ENCODE results near the gene XPNPEP1. TPM values are rescaled to one million over a fixed set of nuclear protein-coding genes. Genes with fewer than 3 reads are reported as not detected.
A peak's percentile ranks its signal among the peaks of the same experiment; 100 is the strongest.

XPNPEP1 gene
- total and polyA plus RNA-seq, 8 donors: 34.1 to 112 (median 72.8) TPM

DNA sequence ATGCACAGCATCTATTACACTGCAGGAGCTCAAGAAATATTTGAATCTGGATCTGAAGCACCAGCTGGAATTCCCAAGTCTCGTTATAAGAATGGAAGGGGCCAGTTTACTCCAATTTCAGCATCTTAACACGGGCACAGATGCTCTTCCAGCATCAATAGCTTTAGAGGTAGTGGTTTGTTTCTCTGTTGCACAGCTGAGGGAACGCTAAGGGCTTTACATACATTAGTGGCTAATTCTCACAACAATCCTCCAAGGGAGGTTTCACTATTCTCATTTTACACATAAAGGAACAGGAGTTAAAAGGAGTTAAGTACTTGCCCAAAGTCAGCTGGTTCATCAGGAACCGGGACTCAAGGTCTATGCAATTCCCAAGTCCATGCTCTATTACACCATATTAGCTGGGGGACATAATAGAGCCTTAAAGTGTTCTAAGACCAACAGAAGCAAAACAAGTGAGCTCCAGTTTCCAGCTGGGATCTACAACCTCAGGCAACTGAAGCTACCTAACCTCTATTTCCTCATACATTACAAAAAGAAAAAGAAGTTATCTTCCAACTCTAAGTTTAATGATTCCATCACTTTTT, 9.9 kb downstream of the XPNPEP1 start:
- H3K4me1 ChIP-seq: peaks cover 23 to 30% (median 28%) of the 10 kb centered on the region in 3 donors
- intact Hi-C loops (cut with DNase I): no loop called here
- H3K4me3 ChIP-seq: peak overlapping the region in 3 of 4 donors; percentile 2 to 36 (median 36)
- H3K9me3 ChIP-seq: no peaks in the 10 kb centered on the region
- 36 to 45% methylated on average over 4 of the region's 4 CpGs for whole genome bisulfite sequencing, 2 donors
- H3K27ac ChIP-seq: peak overlapping the region in 3 of 4 donors; percentile 49 to 86 (median 81)
- no peak for DNase-seq
- FAIRE-seq: no peak
- H3K27me3 ChIP-seq: no peaks in the 10 kb centered on the region
- TF ChIP-seq, protein P1, sequence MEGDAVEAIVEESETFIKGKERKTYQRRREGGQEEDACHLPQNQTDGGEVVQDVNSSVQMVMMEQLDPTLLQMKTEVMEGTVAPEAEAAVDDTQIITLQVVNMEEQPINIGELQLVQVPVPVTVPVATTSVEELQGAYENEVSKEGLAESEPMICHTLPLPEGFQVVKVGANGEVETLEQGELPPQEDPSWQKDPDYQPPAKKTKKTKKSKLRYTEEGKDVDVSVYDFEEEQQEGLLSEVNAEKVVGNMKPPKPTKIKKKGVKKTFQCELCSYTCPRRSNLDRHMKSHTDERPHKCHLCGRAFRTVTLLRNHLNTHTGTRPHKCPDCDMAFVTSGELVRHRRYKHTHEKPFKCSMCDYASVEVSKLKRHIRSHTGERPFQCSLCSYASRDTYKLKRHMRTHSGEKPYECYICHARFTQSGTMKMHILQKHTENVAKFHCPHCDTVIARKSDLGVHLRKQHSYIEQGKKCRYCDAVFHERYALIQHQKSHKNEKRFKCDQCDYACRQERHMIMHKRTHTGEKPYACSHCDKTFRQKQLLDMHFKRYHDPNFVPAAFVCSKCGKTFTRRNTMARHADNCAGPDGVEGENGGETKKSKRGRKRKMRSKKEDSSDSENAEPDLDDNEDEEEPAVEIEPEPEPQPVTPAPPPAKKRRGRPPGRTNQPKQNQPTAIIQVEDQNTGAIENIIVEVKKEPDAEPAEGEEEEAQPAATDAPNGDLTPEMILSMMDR (IDR thresholded peaks at IDR 0.05): no peak
- ATAC-seq: peak in 2 of 4 donors; percentile 9
- H3K36me3 ChIP-seq: no peaks in the 10 kb centered on the region

DNA sequence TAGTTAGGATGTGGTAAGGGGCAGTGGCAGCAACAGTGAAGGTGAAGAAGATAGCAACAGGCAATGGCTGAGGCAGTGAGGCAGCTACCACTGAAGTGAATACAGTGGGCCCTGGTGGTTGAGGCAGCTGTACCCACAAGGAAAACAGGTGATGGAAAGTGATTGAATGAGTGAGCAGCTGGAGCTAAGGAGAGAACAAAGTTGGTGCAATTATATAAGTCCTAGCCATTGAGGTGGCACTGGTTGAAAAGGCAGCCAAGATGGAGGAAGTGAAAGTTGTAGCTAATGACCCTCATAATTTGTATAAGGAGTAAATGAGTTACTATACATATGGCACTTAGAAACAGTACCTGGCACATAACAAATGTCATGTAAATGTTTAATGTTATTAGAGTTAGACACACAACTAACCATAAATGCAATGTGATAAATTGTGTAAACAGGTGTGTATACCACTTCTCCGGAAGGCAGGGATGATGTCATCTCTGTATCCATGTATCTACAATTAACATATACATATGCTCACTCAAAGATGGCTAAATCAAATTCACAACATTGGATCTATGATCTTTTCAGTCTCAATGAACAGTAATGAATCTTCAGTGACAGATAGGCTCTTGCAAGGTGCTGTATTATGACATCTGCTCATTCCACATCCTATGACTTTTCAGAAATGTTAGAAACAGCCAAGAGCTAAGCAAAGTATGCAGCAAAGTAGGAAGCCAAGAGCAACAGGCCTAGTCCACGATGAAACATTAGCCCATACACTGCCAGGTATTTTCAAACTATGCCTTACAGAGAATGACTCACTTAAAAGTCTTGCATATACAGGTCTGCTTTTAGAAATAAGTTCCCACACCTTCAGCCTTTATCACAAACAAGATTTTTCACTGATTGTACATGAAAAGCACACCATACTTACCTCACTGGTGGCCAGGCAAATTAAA, 10.7 kb downstream of the XPNPEP1 start:
- Histone ChIP-seq H3K4me1 (peaks cover 21 to 35% (median 28%) of the 10 kb centered on the region in 3 donors), H3K27me3 (no peaks in the 10 kb centered on the region), H3K4me3 (peak overlapping the region in 3 of 4 donors; percentile 2 to 36 (median 36)), H3K9me3 (no peaks in the 10 kb centered on the region), H3K27ac (peak overlapping the region in 3 of 4 donors; percentile 49 to 86 (median 81)), H3K36me3 (peaks cover 0 to 6% (median 0%) of the 10 kb centered on the region in 3 donors)
- FAIRE-seq: peak; percentile 78
- DNase-seq: no peak
- intact Hi-C loops (cut with DNase I): no loop called here
- TF ChIP-seq, protein P1 (IDR thresholded peaks at IDR 0.05): no peak
- WGBS, 2 donors: 29 to 30% methylated on average over 2 of the region's 2 CpGs
- peak; percentile 36 to 47 (median 44) for ATAC-seq

DNA sequence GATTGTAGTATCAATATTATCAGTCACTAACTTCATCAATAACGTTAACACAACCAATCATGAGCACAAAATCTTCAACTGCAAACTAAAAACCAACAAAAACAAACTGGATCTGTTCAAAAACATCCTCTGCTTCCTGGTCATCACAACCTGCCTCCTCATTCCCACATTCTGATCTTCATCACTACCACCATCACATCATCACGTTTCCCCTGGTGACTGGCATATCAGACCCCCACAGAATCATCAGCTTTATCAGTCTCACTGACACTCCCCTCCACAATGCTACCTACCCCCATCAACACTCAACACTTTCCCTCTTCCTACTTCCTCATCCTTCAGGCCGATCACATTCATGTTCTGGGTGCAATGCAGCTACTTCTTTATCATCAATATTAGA, 11.4 kb downstream of the XPNPEP1 start:
- TF ChIP-seq, protein P1 (IDR thresholded peaks at IDR 0.05): no peak
- intact Hi-C loops (cut with DNase I): no loop called here
- Histone ChIP-seq H3K4me1 (peaks cover 14 to 29% (median 28%) of the 10 kb centered on the region in 3 donors), H3K36me3 (peaks cover 0 to 13% (median 0%) of the 10 kb centered on the region in 3 donors), H3K27ac (no peak overlapping the region), H3K4me3 (peak overlapping the region in 2 of 4 donors; percentile 36), H3K27me3 (no peaks in the 10 kb centered on the region), H3K9me3 (no peaks in the 10 kb centered on the region)
- no peak for ATAC-seq
- FAIRE-seq: no peak
- DNase-seq: no peak
- 41% methylated on average over 3 of the region's 3 CpGs for WGBS, 2 donors

DNA sequence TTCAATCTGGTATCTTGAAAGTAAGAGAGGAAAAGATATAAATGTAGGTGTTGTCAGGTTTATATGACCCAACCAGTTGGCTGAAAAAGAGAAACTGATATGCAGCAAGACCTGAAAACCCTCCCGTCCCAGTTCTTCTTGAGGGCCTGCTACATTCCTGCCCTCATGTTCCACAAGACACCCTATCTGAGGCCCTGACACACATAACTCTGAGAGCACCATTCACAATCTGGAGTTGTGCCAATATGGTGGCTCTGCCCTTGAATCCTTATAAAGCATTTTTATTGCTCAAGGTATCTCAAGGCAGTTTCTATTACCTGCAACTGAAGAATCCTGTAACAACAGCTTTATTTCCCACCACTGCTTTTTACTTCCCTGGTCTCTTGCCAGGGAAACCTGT, 17.0 kb downstream of the XPNPEP1 start:
- H3K4me3 ChIP-seq: no peak overlapping the region
- WGBS, 2 donors: 68 to 71% methylated on average over 1 of the region's 1 CpG
- peaks cover 23 to 33% (median 25%) of the 10 kb centered on the region in 3 donors for H3K4me1 ChIP-seq
- H3K9me3 ChIP-seq: no peaks in the 10 kb centered on the region
- DNase-seq (peak in 1 of 6 donors; percentile 10), ATAC-seq (no peak), FAIRE-seq (no peak)
- H3K27ac ChIP-seq: no peak overlapping the region
- TF ChIP-seq, protein P1 (IDR thresholded peaks at IDR 0.05): no peak
- H3K27me3 ChIP-seq: no peaks in the 10 kb centered on the region
- intact Hi-C loops (cut with DNase I): no loop called here
- H3K36me3 ChIP-seq: peaks cover 0 to 13% (median 0%) of the 10 kb centered on the region in 3 donors
